Thoracic aorta (tissue), 2 donors: ENCODE results near the gene CNNM1. TPM values are rescaled to one million over a fixed set of nuclear protein-coding genes. Genes with fewer than 3 reads are reported as not detected.

ENCODE experiments used
- ATAC-seq: fragments of 150-250 bp; one replicate; pipeline ENCODE4 v1.8.0; 2017; ENCODE audit warnings: low read depth; ENCODE audit not compliant: insufficient number of reproducible peaks, low FRiP score
- DNase-seq: peaks from one replicate; pipeline ENCODE4 v3.0.0-alpha.2; 2020; ENCODE audit warnings: low spot score
- H3K27ac ChIP-seq, 2 donors: fragments of 200-600 bp; sonication (generic); 1 replicate in 1 of 2; 2 replicates in 1 of 2; pipeline ENCODE4 v1.5.1; 2016; ENCODE audit warnings: mild to moderate bottlenecking in 2 of 2, moderate library complexity in 2 of 2
- H3K27me3 ChIP-seq: fragments of 200-600 bp; sonication (generic); replicated peaks from 2 replicates; pipeline ENCODE4 v1.6.0; 2016; ENCODE audit warnings: mild to moderate bottlenecking; ENCODE audit not compliant: insufficient read depth
- H3K36me3 ChIP-seq: fragments of 200-600 bp; sonication (generic); one replicate; pipeline ENCODE4 v1.5.1; 2016
- H3K4me1 ChIP-seq, 2 donors: fragments of 200-600 bp; sonication (generic); 1 replicate in 1 of 2; 2 replicates in 1 of 2; pipeline versions ENCODE4 v1.5.1 to v1.6.0; 2016; ENCODE audit warnings: low read depth in 2 of 2, mild to moderate bottlenecking in 1 of 2; ENCODE audit not compliant: control insufficient read depth in 1 of 2
- H3K4me3 ChIP-seq: fragments of 200-600 bp; sonication (generic); 2 replicates; pipeline ENCODE4 v1.5.1; 2016; ENCODE audit warnings: mild to moderate bottlenecking
- H3K9me3 ChIP-seq: fragments of 200-600 bp; sonication (generic); 2 replicates; pipeline ENCODE4 v1.5.1; 2016
- CTCF ChIP-seq: fragments of 200-600 bp; sonication (generic); IDR thresholded peaks from one replicate; pipeline ENCODE4 v1.5.1; 2019; ENCODE audit warnings: antibody characterized with exemption
- total RNA-seq, 2 donors: library from RNA; depleted of rRNA; stranded (reverse); fragments of >200 nt; gene quantifications; one replicate each; pipeline versions ENCODE4 v1.1.0 to v1.2.3, GENCODE V29; 2016

Gene CNNM1
- total RNA-seq, 2 donors from 2014 or later, result 0.35 to 0.68 TPM

GRCh38 chr10:99432881-99433280 lies 103.7 kb downstream of the CNNM1 start:
- no peaks in the 10 kb centered on the region for H3K36me3 ChIP-seq
- H3K27me3 ChIP-seq, result no peaks in the 10 kb centered on the region
- H3K4me3 ChIP-seq, result no peak overlapping the region
- H3K9me3 ChIP-seq, result no peaks in the 10 kb centered on the region
- DNase-seq, result no peak
- peaks cover 7 to 22% of the 10 kb centered on the region in 2 donors for H3K4me1 ChIP-seq
- no peak for TF ChIP-seq CTCF
- no peak for ATAC-seq
- H3K27ac ChIP-seq, result no peak overlapping the region

GRCh38 chr10:99433378-99434020 lies 104.3 kb downstream of the CNNM1 start:
- Histone ChIP-seq H3K27me3 (no peaks in the 10 kb centered on the region), H3K9me3 (no peaks in the 10 kb centered on the region), H3K36me3 (no peaks in the 10 kb centered on the region), H3K4me3 (no peak overlapping the region), H3K4me1 (peaks cover 7 to 22% of the 10 kb centered on the region in 2 donors), H3K27ac (no peak overlapping the region)
- DNase-seq (no peak), ATAC-seq (no peak)
- no peak for TF ChIP-seq CTCF

GRCh38 chr10:99435986-99436638 lies 107.0 kb downstream of the CNNM1 start:
- peak; percentile 37 for TF ChIP-seq CTCF
- H3K36me3 ChIP-seq, result no peaks in the 10 kb centered on the region
- H3K4me3 ChIP-seq, result no peak overlapping the region
- ATAC-seq (no peak), DNase-seq (no peak)
- no peak overlapping the region for H3K27ac ChIP-seq
- H3K27me3 ChIP-seq, result no peaks in the 10 kb centered on the region
- peaks cover 2 to 12% of the 10 kb centered on the region in 2 donors for H3K4me1 ChIP-seq
- no peaks in the 10 kb centered on the region for H3K9me3 ChIP-seq

DNA sequence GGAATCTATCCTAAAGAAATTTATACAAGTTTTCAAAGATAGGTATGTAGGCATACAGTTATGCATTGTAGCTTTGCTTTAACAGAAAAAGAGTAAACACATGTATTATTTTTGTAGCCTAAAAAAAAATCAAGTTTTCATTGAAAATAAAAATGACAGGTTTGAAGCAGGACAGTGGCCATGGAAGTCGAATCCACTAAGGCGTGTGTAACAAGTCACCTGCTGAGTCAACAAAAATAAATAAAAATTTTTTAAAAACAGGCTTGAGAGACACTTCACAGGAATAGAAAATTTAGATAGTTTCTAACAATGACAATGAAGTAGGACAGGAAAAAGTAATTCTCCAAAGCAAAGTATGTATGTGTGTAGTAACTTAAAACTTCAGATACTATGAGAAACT lies 109.7 kb downstream of the CNNM1 start:
- Histone ChIP-seq H3K27me3 (no peaks in the 10 kb centered on the region), H3K4me1 (no peaks in the 10 kb centered on the region), H3K36me3 (no peaks in the 10 kb centered on the region), H3K27ac (no peak overlapping the region), H3K9me3 (no peaks in the 10 kb centered on the region), H3K4me3 (no peak overlapping the region)
- no peak for TF ChIP-seq CTCF
- ATAC-seq (no peak), DNase-seq (no peak)

- Histone ChIP-seq H3K4me1 (no peaks in the 10 kb centered on the region), H3K4me3 (no peak overlapping the region), H3K36me3 (no peaks in the 10 kb centered on the region), H3K9me3 (no peaks in the 10 kb centered on the region), H3K27ac (no peak overlapping the region), H3K27me3 (no peaks in the 10 kb centered on the region)
- TF ChIP-seq CTCF, result no peak
- ATAC-seq (no peak), DNase-seq (no peak)
Measured at GRCh38 chr10:99442394-99442793, 113.2 kb downstream of the CNNM1 start.
